ENCODE results near the gene HASPIN.

The HASPIN gene

DNA sequence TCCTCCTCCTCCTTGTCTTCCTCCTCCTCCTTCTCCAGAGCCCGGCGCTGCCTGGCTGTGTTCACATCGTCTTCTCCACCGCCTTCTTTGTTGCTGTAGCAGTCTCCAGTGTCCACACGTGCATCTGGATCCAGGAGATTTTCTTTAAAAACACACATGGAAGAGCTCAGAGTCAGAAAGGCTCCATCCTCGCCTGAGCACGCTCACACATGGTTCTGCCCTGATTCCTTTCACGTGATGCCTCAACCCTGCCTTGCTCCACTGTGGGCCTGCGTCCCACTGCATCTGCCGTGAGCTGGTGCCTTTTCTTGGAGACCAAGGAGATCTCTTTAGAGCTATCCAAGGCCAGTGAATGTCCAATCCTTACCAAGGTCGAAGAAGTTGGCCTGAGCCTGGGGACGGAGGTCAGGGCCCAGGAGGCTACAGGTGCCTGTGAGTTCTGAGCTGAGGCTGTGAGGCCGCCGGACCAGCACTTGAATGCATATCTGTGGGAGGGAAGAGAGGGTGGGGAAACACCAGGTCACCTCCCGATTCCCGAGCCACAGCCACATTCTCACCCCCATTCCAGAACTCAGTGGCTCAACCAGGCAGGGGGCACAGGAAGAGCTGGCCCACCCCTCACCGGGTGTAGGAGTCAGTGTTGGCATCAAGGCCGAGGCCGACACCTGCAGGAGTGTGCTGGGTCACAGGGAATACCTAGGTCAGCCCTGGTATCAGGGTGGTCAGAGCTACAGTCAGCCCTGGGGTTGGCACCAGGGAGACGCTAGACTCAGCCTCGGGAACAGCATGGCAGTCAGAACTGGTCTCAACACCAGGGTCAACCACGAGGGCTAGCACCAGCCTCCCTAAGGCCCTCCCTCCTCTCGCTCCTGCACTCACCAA is 37.6 kb downstream of the HASPIN start:
- DNase-seq (ENCODE audit: insufficient read length) (no peak), FAIRE-seq (no peak)
- TF ChIP-seq TAF1 (IDR thresholded peaks at IDR 0.05; ENCODE audit: borderline replicate concordance, low read depth, low read length) (no peak), POLR2AphosphoS5 (IDR thresholded peaks at IDR 0.05; ENCODE audit: low read depth, low read length) (no peak), POLR2A (IDR thresholded peaks at IDR 0.05; ENCODE audit: low read depth, low read length) (no peak)

DNA sequence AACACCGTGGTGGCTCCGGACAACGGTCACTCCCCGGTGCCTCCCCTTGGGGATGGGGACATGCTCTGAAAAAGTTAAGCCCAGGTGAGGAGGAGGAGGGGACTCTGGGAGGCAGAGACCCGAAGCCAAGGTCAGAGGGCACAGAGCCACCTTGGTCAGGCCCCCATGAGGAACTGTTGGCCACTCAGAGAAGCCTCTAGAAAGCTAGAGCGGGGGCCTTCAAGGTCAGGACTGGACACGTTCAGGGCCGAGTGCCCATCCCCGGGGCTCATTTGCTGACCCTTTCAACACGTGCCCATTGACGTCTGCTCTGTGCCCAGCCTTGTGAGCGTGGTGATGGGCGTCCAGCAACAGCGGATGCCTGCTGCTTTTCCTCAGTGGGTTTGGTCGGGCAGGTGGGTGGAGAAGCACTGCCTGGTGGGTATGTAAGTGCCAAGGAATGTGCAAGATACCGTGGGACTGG is 38.2 kb downstream of the HASPIN start:
- FAIRE-seq: no peak
- DNase-seq (ENCODE audit: insufficient read length): no peak
- TF ChIP-seq POLR2A (IDR thresholded peaks at IDR 0.05; ENCODE audit: low read depth, low read length) (no peak), POLR2AphosphoS5 (IDR thresholded peaks at IDR 0.05; ENCODE audit: low read depth, low read length) (no peak), TAF1 (IDR thresholded peaks at IDR 0.05; ENCODE audit: borderline replicate concordance, low read depth, low read length) (no peak)

DNA sequence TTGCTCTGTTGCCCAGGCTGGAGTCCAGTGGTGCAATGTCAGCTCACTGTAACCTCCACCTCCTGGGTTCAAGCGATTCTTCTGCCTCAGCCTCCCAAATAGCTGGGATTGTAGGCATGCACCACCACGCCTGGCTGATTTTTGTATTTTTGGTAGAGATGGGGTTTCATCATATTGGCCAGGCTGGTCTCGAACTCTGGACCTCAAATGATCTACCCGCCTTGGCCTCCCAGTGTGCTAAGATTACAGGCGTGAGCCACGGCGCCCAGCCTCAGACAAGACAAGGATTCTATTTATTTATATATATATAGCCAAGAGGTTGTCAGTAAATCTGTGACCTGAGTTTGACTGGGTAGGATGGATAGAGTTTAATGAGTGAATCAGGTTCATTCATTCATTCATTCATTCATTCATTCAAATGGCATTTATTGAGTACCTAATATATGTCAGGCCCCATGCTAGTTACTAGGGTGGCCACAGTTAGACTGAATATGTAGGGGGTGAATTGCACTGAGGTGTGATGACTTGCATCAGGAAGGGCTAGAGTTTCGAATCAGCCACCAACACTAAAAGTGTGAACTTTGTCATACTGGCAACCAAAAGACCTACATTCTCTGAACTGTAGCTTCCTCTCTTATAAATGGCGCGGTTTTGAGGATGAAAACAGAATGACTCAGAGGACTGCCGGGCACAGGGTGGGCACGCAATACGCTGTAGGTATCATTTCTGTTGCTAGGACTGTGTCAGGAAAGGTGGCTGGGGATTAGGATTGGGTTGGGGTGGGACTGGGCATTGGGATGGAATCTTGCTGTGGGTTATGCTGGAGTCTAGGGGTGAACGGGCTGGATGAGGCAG is 39.4 kb downstream of the HASPIN start:
- DNase-seq (ENCODE audit: insufficient read length) (no peak), FAIRE-seq (peak; percentile 95)
- TF ChIP-seq POLR2A (IDR thresholded peaks at IDR 0.05; ENCODE audit: low read depth, low read length): no peak; the same call in 1 of the 2 replicates
- no peak for TF ChIP-seq TAF1 (IDR thresholded peaks at IDR 0.05; ENCODE audit: borderline replicate concordance, low read depth, low read length)
- TF ChIP-seq POLR2AphosphoS5 (IDR thresholded peaks at IDR 0.05; ENCODE audit: low read depth, low read length): no peak

DNA sequence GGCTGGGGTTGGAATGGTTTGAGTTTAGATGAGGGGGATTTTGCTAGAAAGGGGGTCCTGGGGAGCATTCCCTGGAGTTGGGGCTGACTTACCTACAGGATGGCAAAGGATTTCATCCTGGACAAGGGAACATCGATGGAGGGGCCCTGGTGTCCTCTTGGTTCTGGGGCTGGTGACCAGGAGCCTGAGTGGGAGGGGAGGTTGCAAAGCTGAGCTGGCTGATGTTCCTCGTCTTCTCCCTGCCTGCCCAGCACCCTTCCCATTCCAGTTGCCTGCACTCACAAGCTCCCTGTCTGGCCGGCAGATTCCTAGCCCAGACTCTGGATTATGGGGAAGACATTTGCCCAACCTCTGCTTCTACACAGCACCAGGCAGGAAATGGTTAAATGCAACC is 40.1 kb downstream of the HASPIN start:
- no peak for DNase-seq (ENCODE audit: insufficient read length)
- no peak for TF ChIP-seq POLR2AphosphoS5 (IDR thresholded peaks at IDR 0.05; ENCODE audit: low read depth, low read length)
- TF ChIP-seq TAF1 (IDR thresholded peaks at IDR 0.05; ENCODE audit: borderline replicate concordance, low read depth, low read length): no peak
- TF ChIP-seq POLR2A (IDR thresholded peaks at IDR 0.05; ENCODE audit: low read depth, low read length): no peak
- FAIRE-seq: no peak

DNA sequence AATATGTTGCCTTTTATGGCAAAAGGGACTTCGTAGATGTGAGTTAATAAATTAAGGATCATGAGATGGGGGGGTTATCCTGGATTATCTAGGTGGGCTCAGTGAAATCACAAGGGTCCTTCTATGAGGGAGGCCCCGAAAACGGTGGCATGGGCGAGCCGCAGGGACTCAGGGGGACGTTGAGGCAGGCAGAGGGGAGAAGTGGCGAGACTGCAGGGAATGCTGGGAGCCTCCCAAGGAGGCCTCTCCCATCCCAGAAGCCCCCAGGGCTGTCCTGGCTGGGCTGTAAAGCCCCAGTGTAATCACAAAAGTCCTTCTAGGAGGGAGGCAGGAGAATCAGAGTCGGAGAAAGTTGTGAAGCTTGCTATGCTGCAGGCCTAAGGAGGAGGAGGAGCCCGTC is 42.3 kb downstream of the HASPIN start:
- FAIRE-seq: no peak
- no peak for TF ChIP-seq TAF1 (IDR thresholded peaks at IDR 0.05; ENCODE audit: borderline replicate concordance, low read depth, low read length)
- no peak for TF ChIP-seq POLR2A (IDR thresholded peaks at IDR 0.05; ENCODE audit: low read depth, low read length)
- TF ChIP-seq POLR2AphosphoS5 (IDR thresholded peaks at IDR 0.05; ENCODE audit: low read depth, low read length): no peak
- DNase-seq (ENCODE audit: insufficient read length): no peak

DNA sequence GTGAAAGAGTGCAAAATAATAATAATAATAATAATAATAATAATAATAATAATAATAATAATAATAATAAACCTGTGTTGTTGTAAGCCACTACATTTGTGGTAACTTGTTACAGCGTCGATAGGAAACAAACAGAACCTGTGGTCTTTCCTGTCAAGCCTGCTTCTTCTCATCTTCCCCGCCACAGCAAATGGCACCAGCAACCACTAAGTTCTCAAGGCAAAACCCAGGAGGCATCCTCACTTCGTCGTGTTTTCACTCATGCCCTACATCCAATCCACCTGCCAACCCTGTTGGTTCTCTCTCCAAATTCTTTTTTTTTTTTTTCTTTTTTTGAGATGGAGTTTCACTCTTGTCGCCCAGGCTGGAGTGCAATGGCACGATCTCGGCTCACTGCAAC is 43.1 kb downstream of the HASPIN start:
- DNase-seq (ENCODE audit: insufficient read length) (no peak), FAIRE-seq (no peak)
- TF ChIP-seq TAF1 (IDR thresholded peaks at IDR 0.05; ENCODE audit: borderline replicate concordance, low read depth, low read length) (no peak), POLR2AphosphoS5 (IDR thresholded peaks at IDR 0.05; ENCODE audit: low read depth, low read length) (no peak), POLR2A (IDR thresholded peaks at IDR 0.05; ENCODE audit: low read depth, low read length) (no peak)

DNA sequence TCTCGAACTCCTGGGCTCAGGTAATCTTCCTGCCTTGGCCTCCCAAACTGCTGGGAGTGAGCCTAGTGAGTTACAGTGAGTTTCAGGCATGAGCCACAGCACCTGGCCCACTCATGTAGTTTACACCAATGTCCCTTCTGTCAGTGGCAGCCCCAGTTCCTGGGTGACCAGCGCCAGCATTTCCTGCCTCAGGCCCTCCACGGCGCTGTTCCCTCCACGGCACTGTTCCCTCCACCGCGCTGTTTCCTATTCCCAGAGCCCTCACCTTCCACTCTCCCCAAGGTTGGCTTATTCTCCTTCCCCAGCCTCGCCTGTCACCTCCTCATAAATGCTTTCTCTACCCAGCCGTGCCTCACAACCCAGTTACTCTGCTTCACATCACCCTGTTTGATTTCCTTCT is 44.6 kb downstream of the HASPIN start:
- DNase-seq (ENCODE audit: insufficient read length) (no peak), FAIRE-seq (no peak)
- no peak for TF ChIP-seq TAF1 (IDR thresholded peaks at IDR 0.05; ENCODE audit: borderline replicate concordance, low read depth, low read length)

DNA sequence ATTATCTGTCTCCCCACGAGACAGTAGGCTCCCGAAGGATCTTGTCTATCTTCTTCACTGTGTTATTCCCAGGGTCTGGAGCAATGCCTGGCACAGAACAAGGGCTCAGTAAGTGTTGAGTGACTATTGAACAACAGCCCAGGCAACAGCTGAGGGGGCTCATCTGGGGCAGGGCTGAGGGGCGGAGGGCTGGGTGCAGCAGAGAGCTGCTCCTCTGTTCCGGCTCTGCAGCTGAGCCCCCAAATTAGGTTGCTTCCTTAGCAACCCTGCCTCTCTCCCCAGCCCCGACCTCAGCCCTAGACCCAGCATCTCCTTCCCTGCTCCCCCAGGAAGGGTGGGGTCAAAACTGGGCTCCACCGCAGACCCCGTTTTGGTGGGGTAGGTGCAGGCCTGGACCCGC is 45.1 kb downstream of the HASPIN start:
- FAIRE-seq: no peak

DNA sequence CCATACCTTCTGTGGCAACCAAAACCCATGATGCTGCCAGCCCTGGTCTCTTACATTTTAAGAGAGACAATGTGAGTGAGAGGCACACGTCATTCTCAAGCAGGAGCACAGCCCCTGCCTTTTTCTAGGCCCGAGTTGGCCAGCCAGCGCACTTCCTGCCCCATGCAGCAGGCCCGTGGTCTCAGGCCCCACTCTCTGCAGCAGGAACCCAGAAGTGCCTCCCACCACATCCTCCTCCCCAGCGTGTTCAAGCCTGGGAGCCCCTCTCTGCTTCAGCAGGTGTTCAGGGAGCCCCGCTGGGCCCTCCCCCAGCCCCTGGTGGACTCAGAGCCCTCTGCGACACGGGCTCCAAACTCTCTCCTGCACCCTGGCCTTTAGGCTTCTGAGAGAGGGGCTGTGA is 46.8 kb downstream of the HASPIN start:
- FAIRE-seq (no peak), DNase-seq (ENCODE audit: insufficient read length) (no peak)
- no peak for TF ChIP-seq TAF1 (IDR thresholded peaks at IDR 0.05; ENCODE audit: borderline replicate concordance, low read depth, low read length)
- no peak for TF ChIP-seq POLR2AphosphoS5 (IDR thresholded peaks at IDR 0.05; ENCODE audit: low read depth, low read length)
- TF ChIP-seq POLR2A (IDR thresholded peaks at IDR 0.05; ENCODE audit: low read depth, low read length): no peak; the same call in 1 of the 2 replicates

More for the DNA sequence above, 45.1 kb downstream of the HASPIN start:
- no peak for DNase-seq (ENCODE audit: insufficient read length)
- TF ChIP-seq POLR2A (IDR thresholded peaks at IDR 0.05; ENCODE audit: low read depth, low read length): no peak
- no peak for TF ChIP-seq POLR2AphosphoS5 (IDR thresholded peaks at IDR 0.05; ENCODE audit: low read depth, low read length)
- TF ChIP-seq TAF1 (IDR thresholded peaks at IDR 0.05; ENCODE audit: borderline replicate concordance, low read depth, low read length): no peak

DNA sequence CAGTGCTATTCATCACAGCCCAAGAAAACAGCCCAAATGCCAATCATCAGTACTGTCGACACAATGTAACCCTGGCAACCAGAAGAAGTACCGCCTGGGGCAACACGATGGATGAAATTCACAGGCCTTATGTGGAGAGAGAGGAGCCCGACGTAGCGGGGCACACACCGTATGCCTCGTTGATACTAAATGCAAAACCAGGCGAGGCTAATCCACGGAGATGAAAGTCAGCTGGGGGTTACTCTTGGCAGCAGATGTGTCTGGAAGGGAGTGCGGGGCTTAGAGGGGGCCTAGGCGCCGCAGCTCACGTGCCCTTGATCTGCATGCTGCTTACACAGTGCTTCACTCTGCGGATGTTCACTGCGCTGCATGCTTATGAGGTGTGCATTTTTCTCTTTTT is 47.4 kb downstream of the HASPIN start:
- FAIRE-seq: no peak
- TF ChIP-seq TAF1 (IDR thresholded peaks at IDR 0.05; ENCODE audit: borderline replicate concordance, low read depth, low read length): no peak
- no peak for TF ChIP-seq POLR2A (IDR thresholded peaks at IDR 0.05; ENCODE audit: low read depth, low read length)
- no peak for TF ChIP-seq POLR2AphosphoS5 (IDR thresholded peaks at IDR 0.05; ENCODE audit: low read depth, low read length)

DNA sequence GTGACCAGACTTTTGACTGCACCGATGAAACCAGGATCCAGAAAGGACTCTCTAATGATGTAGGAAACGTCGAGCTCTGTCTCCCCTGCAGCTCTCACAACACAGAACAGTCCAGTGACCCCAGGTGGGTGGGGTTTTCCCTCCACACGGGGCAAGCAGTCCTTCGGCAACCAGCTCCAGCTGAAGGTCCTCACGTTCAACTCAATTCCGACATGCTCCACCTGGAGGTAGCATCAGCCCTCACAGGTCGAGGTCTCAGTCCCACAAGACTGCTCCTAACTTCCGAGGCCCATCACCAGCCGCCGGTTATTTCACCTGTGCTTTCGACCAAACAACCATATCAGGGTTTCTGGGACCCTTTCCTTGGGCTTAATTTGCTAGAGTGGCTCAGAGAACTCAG is 49.1 kb downstream of the HASPIN start:
- FAIRE-seq: no peak
- TF ChIP-seq POLR2AphosphoS5 (IDR thresholded peaks at IDR 0.05; ENCODE audit: low read depth, low read length): no peak
- TF ChIP-seq POLR2A (IDR thresholded peaks at IDR 0.05; ENCODE audit: low read depth, low read length): no peak
- TF ChIP-seq TAF1 (IDR thresholded peaks at IDR 0.05; ENCODE audit: borderline replicate concordance, low read depth, low read length): no peak

More for the DNA sequence above, 47.4 kb downstream of the HASPIN start:
- no peak for DNase-seq (ENCODE audit: insufficient read length)

More for the DNA sequence above, 49.1 kb downstream of the HASPIN start:
- DNase-seq (ENCODE audit: insufficient read length): no peak

Data from GM12892 (cell line).